ENCODE results near the gene CLCF1. TPM values are rescaled to one million over a fixed set of nuclear protein-coding genes. Genes with fewer than 3 reads are reported as not detected.

CLCF1 gene
- total and polyA plus RNA-seq, 2 donors (not counting 3 experiments of a cell fraction or from before 2014, with no cell fraction given), result 5.8 to 6.5 TPM

GRCh38 chr11:67392183-67392715, 18.9 kb upstream of the CLCF1 start:
- no peak for TF ChIP-seq GATA2 (IDR thresholded peaks at IDR 0.05; ENCODE audit: insufficient read depth, insufficient read length, low read depth, low read length)
- TF ChIP-seq CTCF (IDR thresholded peaks at IDR 0.05; ENCODE audit: extremely low read depth in 1 of 2, insufficient read depth in 1 of 2, low read depth in 1 of 2, low read length in 2 of 2), result no peak
- no peak for TF ChIP-seq JUN (IDR thresholded peaks at IDR 0.05; ENCODE audit: borderline replicate concordance, insufficient read depth, insufficient read length, low read depth)
- TF ChIP-seq POLR2AphosphoS5 (IDR thresholded peaks at IDR 0.05; ENCODE audit: insufficient read depth, low read depth, low read length), result no peak
- TF ChIP-seq FOS (IDR thresholded peaks at IDR 0.05; ENCODE audit: borderline replicate concordance, insufficient read depth, low read length), result no peak
- no peak for TF ChIP-seq MYC (IDR thresholded peaks at IDR 0.05; ENCODE audit: low read depth, low read length)
- TF ChIP-seq POLR2A (IDR thresholded peaks at IDR 0.05; ENCODE audit: low read depth, low read length), result no peak
- H3K4me2 ChIP-seq (ENCODE audit: insufficient read depth, low read length), result peak overlapping the region; percentile 60
- DNase-seq (ENCODE audit: low read depth, low spot score), result no peak
- peaks cover 15% of the 10 kb centered on the region for H3K4me1 ChIP-seq (ENCODE audit: control insufficient read depth, extremely low read depth, insufficient read depth, low read length)
- peak overlapping the region; percentile 19 for H3K27ac ChIP-seq (ENCODE audit: insufficient read depth, low read depth, low read length)
- H3K36me3 ChIP-seq (ENCODE audit: control insufficient read depth in 2 of 2, extremely low read depth in 1 of 2, insufficient read depth in 2 of 2, low read length in 2 of 2), result peaks cover 0 to 5% of the 10 kb centered on the region in 2 experiments
- intact Hi-C loops (cut with micrococcal nuclease) (loop anchor here (1.0 kb wide), 1 partner anchor 9 kb away; the partner anchor contains the start of gene PPP1CA), dilution Hi-C loops (cut with MboI; ENCODE audit: extremely low pct_ligation_motif_present, low sequenced_read_pairs) (no loop called here)
- peak overlapping the region; percentile 45 to 80 (median 68) for H3K4me3 ChIP-seq (replicated peaks in 1 of 3; ENCODE audit: insufficient read depth in 1 of 3, low read depth in 1 of 3, low read length in 3 of 3)
- no peaks in the 10 kb centered on the region for H3K9me3 ChIP-seq (replicated peaks; ENCODE audit: control insufficient read depth, insufficient read depth, low read length)
- H3K9ac ChIP-seq (replicated peaks; ENCODE audit: extremely low read depth, insufficient read depth, low read length), result peak overlapping the region; percentile 62
- H2AFZ ChIP-seq (ENCODE audit: low read depth, low read length), result peak overlapping the region; percentile 87
- H4K20me1 ChIP-seq (replicated peaks; ENCODE audit: control insufficient read depth, extremely low read depth, insufficient read depth, low read length), result no peaks in the 10 kb centered on the region
- ChIA-PET POLR2A (interaction anchor here (0.6 to 1.4 kb wide), 3 partner anchors 9 to 113 kb away, joined by 4 to 11 read pairs (median 8); partner anchors contain the start of genes PITPNM1 and PPP1CA), CTCF (interaction anchor here (0.7 to 4.8 kb wide), 13 partner anchors 9 to 113 kb away, joined by 3 to 32 read pairs (median 5); partner anchors contain the start of genes PITPNM1 and PPP1CA)
- H3K79me2 ChIP-seq (ENCODE audit: control insufficient read depth, insufficient read depth, low read length), result peaks cover 4% of the 10 kb centered on the region
- no peaks in the 10 kb centered on the region for H3K9me1 ChIP-seq (replicated peaks; ENCODE audit: control insufficient read depth, extremely low read depth, insufficient read depth, low read length)
- FAIRE-seq, result peak; percentile 8
- BruUV-seq (replicated peaks), result no TSS peak
- H3K27me3 ChIP-seq (ENCODE audit: control insufficient read depth in 2 of 2, insufficient read depth in 2 of 2, low read length in 2 of 2), result no peaks in the 10 kb centered on the region

Data from endothelial cell of umbilical vein (primary cell).